SK-N-SH treated with all-trans-retinoic acid at 6 μM for 48 hours (cell line): Measurements from ENCODE around the gene STXBP5.

Experiments
- ARNTL ChIP-seq: fragments of 450-650 bp; formaldehyde crosslinking; IDR thresholded peaks from 2 replicates; pipeline ENCODE4 v1.5.0; 2020; ENCODE audit warnings: low read depth, mild to moderate bottlenecking, moderate library complexity, borderline replicate concordance
- CREB5 ChIP-seq: fragments of 250-450 bp; sonication (Bioruptor Pico); IDR thresholded peaks from 2 replicates; pipeline ENCODE4 v1.5.1; 2020; ENCODE audit warnings: low read depth, mild to moderate bottlenecking, moderate library complexity
- CSDC2 ChIP-seq: fragments of 250-450 bp; sonication (Bioruptor Pico); IDR thresholded peaks from 2 replicates; pipeline ENCODE4 v1.5.0; 2020; ENCODE audit warnings: mild to moderate bottlenecking, moderate library complexity
- ESRRG ChIP-seq: fragments of 250-450 bp; sonication (Bioruptor Pico); IDR thresholded peaks from 2 replicates; pipeline ENCODE4 v1.6.1; 2021; ENCODE audit warnings: mild to moderate bottlenecking
- GLIS3 ChIP-seq: fragments of 250-450 bp; sonication (Bioruptor Pico); IDR thresholded peaks from 2 replicates; pipeline ENCODE4 v1.5.0; 2020; ENCODE audit warnings: mild to moderate bottlenecking, moderate library complexity
- PATZ1 ChIP-seq: fragments of 250-450 bp; sonication (Bioruptor Pico); IDR thresholded peaks from 2 replicates; pipeline ENCODE4 v1.8.0; 2020; ENCODE audit warnings: mild to moderate bottlenecking, moderate library complexity, borderline replicate concordance
- PPARA ChIP-seq: fragments of 250-450 bp; sonication (Bioruptor Pico); IDR thresholded peaks from 2 replicates; pipeline ENCODE4 v1.5.0; 2020; ENCODE audit warnings: mild to moderate bottlenecking, borderline replicate concordance
- RARB ChIP-seq: fragments of 250-450 bp; sonication (Bioruptor Pico); IDR thresholded peaks from 2 replicates; pipeline ENCODE4 v1.8.0; 2021; ENCODE audit warnings: mild to moderate bottlenecking, moderate library complexity
- SNAI2 ChIP-seq: fragments of 250-450 bp; sonication (Bioruptor Pico); IDR thresholded peaks from 2 replicates; pipeline ENCODE4 v1.5.0; 2020; ENCODE audit warnings: mild to moderate bottlenecking, moderate library complexity
- TSHZ2 ChIP-seq: fragments of 250-450 bp; sonication (Bioruptor Pico); IDR thresholded peaks from 2 replicates; pipeline ENCODE4 v1.5.0; 2020; ENCODE audit warnings: mild to moderate bottlenecking, moderate library complexity
- ZFP30 ChIP-seq: fragments of 450-650 bp; formaldehyde crosslinking; IDR thresholded peaks from 2 replicates; pipeline ENCODE4 v1.5.0; 2022; ENCODE audit warnings: mild to moderate bottlenecking, moderate library complexity
- ZNF8 ChIP-seq: fragments of 450-650 bp; formaldehyde crosslinking; IDR thresholded peaks from 2 replicates; pipeline ENCODE4 v1.5.0; 2020; ENCODE audit warnings: mild to moderate bottlenecking, moderate library complexity

GRCh38 chr6:147299035-147299434 lies 94.8 kb downstream of the STXBP5 start:
- TF ChIP-seq ZFP30 (CRISPR knock-in tag) (no peak), CREB5 (CRISPR knock-in tag) (no peak), PATZ1 (CRISPR knock-in tag) (no peak), PPARA (no peak), SNAI2 (CRISPR knock-in tag) (no peak), ARNTL (CRISPR knock-in tag) (no peak), GLIS3 (no peak), RARB (CRISPR knock-in tag) (no peak), TSHZ2 (CRISPR knock-in tag) (no peak), ZNF8 (CRISPR knock-in tag) (no peak), ESRRG (no peak), CSDC2 (no peak)
